Astrocyte (in vitro differentiated cells and primary cell): ENCODE measurements around the gene ZNF316. TPM values are rescaled to one million over a fixed set of nuclear protein-coding genes. Genes with fewer than 3 reads are reported as not detected.

ENCODE experiments used
- DNase-seq: peaks from one replicate; pipeline ENCODE4 v3.0.0-alpha.2; 2010; ENCODE audit warnings: low read depth
- FAIRE-seq: peaks from 2 replicates; lab custom pipeline; 2011; peaks lifted over from hg19 to GRCh38; lab: Jason Lieb, UNC
- H2AFZ ChIP-seq: 2 replicates; pipeline ENCODE4 v1.6.0; 2012; ENCODE audit warnings: low read depth, low read length, inconsistent platforms
- H3K27ac ChIP-seq: 2 replicates; pipeline ENCODE4 v1.5.1; 2011; ENCODE audit warnings: low read depth, low read length, inconsistent platforms
- H3K27me3 ChIP-seq: 2 replicates; pipeline ENCODE4 v1.6.0; 2011; ENCODE audit warnings: low read length, inconsistent platforms; ENCODE audit not compliant: insufficient read depth
- H3K36me3 ChIP-seq: 2 replicates; pipeline ENCODE4 v1.5.1; 2011; ENCODE audit warnings: low read length, inconsistent platforms; ENCODE audit not compliant: insufficient read depth
- H3K4me1 ChIP-seq: 2 replicates; pipeline ENCODE4 v1.5.1; 2011; ENCODE audit warnings: low read length, inconsistent platforms; ENCODE audit not compliant: insufficient read depth
- H3K4me2 ChIP-seq: 2 replicates; pipeline ENCODE4 v1.6.0; 2012; ENCODE audit warnings: low read length, inconsistent platforms
- H3K4me3 ChIP-seq: 2 replicates; pipeline ENCODE4 v1.5.1; 2011; ENCODE audit warnings: low read depth, mild to moderate bottlenecking, low read length, inconsistent platforms; ENCODE audit not compliant: insufficient read depth
- H3K79me2 ChIP-seq: 2 replicates; pipeline ENCODE4 v1.6.0; 2012; ENCODE audit warnings: mild to moderate bottlenecking, low read length, inconsistent platforms; ENCODE audit not compliant: insufficient read depth
- H3K9ac ChIP-seq: 2 replicates; pipeline ENCODE4 v1.6.0; 2012; ENCODE audit warnings: mild to moderate bottlenecking, low read length, inconsistent platforms
- H3K9me3 ChIP-seq: 2 replicates; pipeline ENCODE4 v1.5.1; 2012; ENCODE audit warnings: low read depth, mild to moderate bottlenecking, low read length, inconsistent platforms; ENCODE audit not compliant: insufficient read depth
- H4K20me1 ChIP-seq: 2 replicates; pipeline ENCODE4 v1.6.0; 2012; ENCODE audit warnings: low read length, inconsistent platforms; ENCODE audit not compliant: insufficient read depth
- H3K27ac Mint-ChIP-seq: one replicate; pipeline ENCODE4 v1.8.0; 2021; ENCODE audit warnings: mild to moderate bottlenecking, mixed read lengths; ENCODE audit not compliant: unreplicated experiment
- H3K27me3 Mint-ChIP-seq: one replicate; pipeline ENCODE4 v1.8.0; 2021; ENCODE audit warnings: low read depth, mixed read lengths; ENCODE audit not compliant: unreplicated experiment
- H3K36me3 Mint-ChIP-seq: one replicate; pipeline ENCODE4 v1.8.0; 2021; ENCODE audit warnings: low read depth, mixed read lengths; ENCODE audit not compliant: unreplicated experiment
- H3K4me1 Mint-ChIP-seq: one replicate; pipeline ENCODE4 v1.8.0; 2021; ENCODE audit warnings: low read depth, mixed read lengths; ENCODE audit not compliant: unreplicated experiment
- H3K4me3 Mint-ChIP-seq: one replicate; pipeline ENCODE4 v1.8.0; 2021; ENCODE audit warnings: mild to moderate bottlenecking, moderate library complexity, mixed read lengths; ENCODE audit not compliant: unreplicated experiment
- H3K9me3 Mint-ChIP-seq: one replicate; pipeline ENCODE4 v1.8.0; 2021; ENCODE audit warnings: mild to moderate bottlenecking, mixed read lengths; ENCODE audit not compliant: unreplicated experiment
- EZH2 ChIP-seq: IDR thresholded peaks from 2 replicates; pipeline ENCODE4 v1.6.1; 2012; ENCODE audit warnings: mild to moderate bottlenecking, low read length, inconsistent platforms; ENCODE audit not compliant: insufficient read depth
- total RNA-seq: library from RNA; stranded (reverse); gene quantifications from 2 replicates; pipeline ENCODE4 v1.2.1, GENCODE V29; 2021
- TF ChIP-seq, protein P1 (sequence below): IDR thresholded peaks from 2 replicates; pipeline ENCODE4 v1.5.1; 2011; ENCODE audit warnings: low read depth, mild to moderate bottlenecking, inconsistent platforms, low read length, moderate library complexity; ENCODE audit not compliant: insufficient read depth

ZNF316 gene
- total RNA-seq, 1 donor from 2014 or later, result 22.8 TPM

DNA sequence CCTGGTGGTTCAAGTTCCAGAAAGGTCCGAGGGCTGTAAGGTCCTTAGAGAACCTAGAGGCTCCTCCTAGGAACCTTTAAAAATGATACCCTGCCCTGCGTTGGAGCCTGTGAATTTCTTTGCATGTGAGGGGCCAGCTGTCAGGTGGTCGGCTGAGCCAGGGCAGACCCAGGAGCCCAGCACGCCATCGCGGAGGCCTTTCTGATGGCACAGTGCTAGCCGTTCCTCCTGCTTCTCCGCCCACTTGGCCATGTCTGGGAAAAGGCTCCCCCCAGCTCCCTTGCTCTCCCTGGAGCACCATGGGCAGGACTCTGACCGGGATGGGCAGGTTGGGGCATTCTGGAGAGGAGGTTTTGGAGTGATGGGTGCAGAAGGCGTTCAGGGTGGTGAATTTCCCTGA lies 7.6 kb downstream of the ZNF316 start:
- no peak for TF ChIP-seq EZH2
- TF ChIP-seq, protein P1, sequence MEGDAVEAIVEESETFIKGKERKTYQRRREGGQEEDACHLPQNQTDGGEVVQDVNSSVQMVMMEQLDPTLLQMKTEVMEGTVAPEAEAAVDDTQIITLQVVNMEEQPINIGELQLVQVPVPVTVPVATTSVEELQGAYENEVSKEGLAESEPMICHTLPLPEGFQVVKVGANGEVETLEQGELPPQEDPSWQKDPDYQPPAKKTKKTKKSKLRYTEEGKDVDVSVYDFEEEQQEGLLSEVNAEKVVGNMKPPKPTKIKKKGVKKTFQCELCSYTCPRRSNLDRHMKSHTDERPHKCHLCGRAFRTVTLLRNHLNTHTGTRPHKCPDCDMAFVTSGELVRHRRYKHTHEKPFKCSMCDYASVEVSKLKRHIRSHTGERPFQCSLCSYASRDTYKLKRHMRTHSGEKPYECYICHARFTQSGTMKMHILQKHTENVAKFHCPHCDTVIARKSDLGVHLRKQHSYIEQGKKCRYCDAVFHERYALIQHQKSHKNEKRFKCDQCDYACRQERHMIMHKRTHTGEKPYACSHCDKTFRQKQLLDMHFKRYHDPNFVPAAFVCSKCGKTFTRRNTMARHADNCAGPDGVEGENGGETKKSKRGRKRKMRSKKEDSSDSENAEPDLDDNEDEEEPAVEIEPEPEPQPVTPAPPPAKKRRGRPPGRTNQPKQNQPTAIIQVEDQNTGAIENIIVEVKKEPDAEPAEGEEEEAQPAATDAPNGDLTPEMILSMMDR, result no peak
- H3K36me3 Mint-ChIP-seq, result peaks cover 30% of the 10 kb centered on the region
- H3K79me2 ChIP-seq, result peaks cover 49% of the 10 kb centered on the region
- H3K27me3 Mint-ChIP-seq, result no peaks in the 10 kb centered on the region
- H3K4me3 Mint-ChIP-seq, result no peak overlapping the region
- H4K20me1 ChIP-seq, result peaks cover 61% of the 10 kb centered on the region
- DNase-seq, result no peak
- H3K4me1 ChIP-seq, result no peaks in the 10 kb centered on the region
- peaks cover 3% of the 10 kb centered on the region for H3K4me1 Mint-ChIP-seq
- no peaks in the 10 kb centered on the region for H3K9me3 ChIP-seq
- peaks cover 1% of the 10 kb centered on the region for H3K9me3 Mint-ChIP-seq
- H3K27ac Mint-ChIP-seq, result no peak overlapping the region
- no peaks in the 10 kb centered on the region for H3K27me3 ChIP-seq
- peaks cover 4% of the 10 kb centered on the region for H3K36me3 ChIP-seq
- H2AFZ ChIP-seq, result no peak overlapping the region
- FAIRE-seq, result no peak
- no peak overlapping the region for H3K4me3 ChIP-seq
- H3K9ac ChIP-seq, result no peak overlapping the region
- H3K4me2 ChIP-seq, result no peak overlapping the region
- no peak overlapping the region for H3K27ac ChIP-seq

DNA sequence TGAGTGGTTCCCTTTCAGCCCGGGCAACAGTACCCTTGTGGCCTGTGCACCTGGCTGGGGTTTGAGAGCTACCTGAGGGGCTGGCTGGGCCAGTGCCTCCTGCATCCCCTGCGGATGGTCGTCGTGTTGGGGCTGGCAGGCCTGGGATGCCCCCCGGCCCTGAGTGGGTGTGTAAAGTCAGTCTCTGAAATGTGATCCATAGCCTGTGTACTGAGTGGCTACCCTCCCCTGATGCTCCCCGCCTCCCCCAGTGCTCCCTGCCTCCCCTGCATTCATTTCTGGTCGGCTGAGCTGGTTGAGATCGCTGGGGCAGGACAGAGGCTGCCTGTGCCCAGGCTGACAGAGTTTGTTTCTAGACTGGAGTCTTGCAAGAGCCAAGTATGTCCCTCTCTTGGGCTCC lies 9.3 kb downstream of the ZNF316 start:
- Mint-ChIP-seq H3K4me1 (no peaks in the 10 kb centered on the region), H3K9me3 (peaks cover 10% of the 10 kb centered on the region), H3K4me3 (no peak overlapping the region), H3K36me3 (peaks cover 33% of the 10 kb centered on the region), H3K27ac (no peak overlapping the region), H3K27me3 (no peaks in the 10 kb centered on the region)
- Histone ChIP-seq H3K9me3 (no peaks in the 10 kb centered on the region), H3K4me1 (no peaks in the 10 kb centered on the region), H3K4me3 (no peak overlapping the region), H3K4me2 (no peak overlapping the region), H3K36me3 (peaks cover 4% of the 10 kb centered on the region), H3K27ac (no peak overlapping the region), H3K27me3 (no peaks in the 10 kb centered on the region), H3K9ac (no peak overlapping the region), H3K79me2 (peaks cover 31% of the 10 kb centered on the region), H4K20me1 (peaks cover 58% of the 10 kb centered on the region), H2AFZ (no peak overlapping the region)
- FAIRE-seq, result no peak
- TF ChIP-seq EZH2, result no peak
- TF ChIP-seq, protein P1, result no peak
- no peak for DNase-seq

DNA sequence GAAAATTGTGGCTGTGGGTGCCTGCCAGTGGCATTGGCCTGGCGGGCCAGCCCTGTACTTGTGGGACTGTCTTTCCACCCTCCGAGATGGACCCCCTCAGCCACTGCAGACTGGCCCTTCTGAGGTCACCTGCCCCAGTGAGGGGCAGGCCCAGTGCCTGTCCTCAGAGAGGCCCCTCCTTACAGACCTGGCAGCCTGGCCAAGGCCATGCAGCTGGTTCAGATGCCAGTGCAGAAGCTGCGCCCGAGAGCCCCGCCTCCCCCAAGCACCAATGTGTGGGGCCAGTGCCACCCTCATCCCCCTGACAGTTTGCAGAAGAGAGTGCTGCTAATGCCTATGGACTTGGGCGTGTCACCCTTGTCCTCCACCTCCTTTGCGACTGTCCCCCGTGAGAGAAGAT lies 10.0 kb downstream of the ZNF316 start:
- H3K9me3 Mint-ChIP-seq, result peaks cover 10% of the 10 kb centered on the region
- no peak overlapping the region for H2AFZ ChIP-seq
- H3K27ac Mint-ChIP-seq, result no peak overlapping the region
- H3K4me2 ChIP-seq, result no peak overlapping the region
- peaks cover 4% of the 10 kb centered on the region for H3K36me3 ChIP-seq
- H3K4me3 ChIP-seq, result no peak overlapping the region
- DNase-seq, result no peak
- H3K9ac ChIP-seq, result no peak overlapping the region
- no peak overlapping the region for H3K27ac ChIP-seq
- no peak for TF ChIP-seq EZH2
- TF ChIP-seq, protein P1, result no peak
- no peaks in the 10 kb centered on the region for H3K4me1 ChIP-seq
- peaks cover 53% of the 10 kb centered on the region for H4K20me1 ChIP-seq
- FAIRE-seq, result no peak
- H3K4me1 Mint-ChIP-seq, result no peaks in the 10 kb centered on the region
- H3K4me3 Mint-ChIP-seq, result no peak overlapping the region
- no peaks in the 10 kb centered on the region for H3K27me3 Mint-ChIP-seq
- H3K79me2 ChIP-seq, result peaks cover 27% of the 10 kb centered on the region
- no peaks in the 10 kb centered on the region for H3K27me3 ChIP-seq
- H3K9me3 ChIP-seq, result no peaks in the 10 kb centered on the region
- H3K36me3 Mint-ChIP-seq, result peaks cover 35% of the 10 kb centered on the region
